RWPE1 (cell line): ENCODE results near the gene ATF7IP.
A peak's percentile ranks its signal among the peaks of the same experiment; 100 is the strongest.

Experiments
- CTCF ChIA-PET: fragments of 350-600 bp; sonication (Branson Sonifier 250); formaldehyde crosslinking; extraction: SDS; loops from one replicate; lab custom pipeline; 2021; lab: Yijun Ruan, JAX
- POLR2A ChIA-PET: fragments of 400-600 bp; formaldehyde crosslinking; extraction: SDS; loops from one replicate; lab custom pipeline; 2020; ENCODE audit warnings: antibody characterized with exemption; ENCODE audit not compliant: low non-redundant PET; lab: Yijun Ruan, JAX
- DNase-seq: peaks from one replicate; pipeline ENCODE4 v3.0.0; 2012; ENCODE audit warnings: low spot score
- H3K27ac ChIP-seq: fragments of 450-650 bp; 2 replicates; pipeline ENCODE4 v1.5.1; 2017
- TF ChIP-seq, protein P1 (sequence below): fragments of 450-650 bp; conservative IDR thresholded peaks from 2 replicates; pipeline ENCODE4 v1.5.1; 2017; ENCODE audit warnings: low read depth, mild to moderate bottlenecking

Gene ATF7IP

DNA sequence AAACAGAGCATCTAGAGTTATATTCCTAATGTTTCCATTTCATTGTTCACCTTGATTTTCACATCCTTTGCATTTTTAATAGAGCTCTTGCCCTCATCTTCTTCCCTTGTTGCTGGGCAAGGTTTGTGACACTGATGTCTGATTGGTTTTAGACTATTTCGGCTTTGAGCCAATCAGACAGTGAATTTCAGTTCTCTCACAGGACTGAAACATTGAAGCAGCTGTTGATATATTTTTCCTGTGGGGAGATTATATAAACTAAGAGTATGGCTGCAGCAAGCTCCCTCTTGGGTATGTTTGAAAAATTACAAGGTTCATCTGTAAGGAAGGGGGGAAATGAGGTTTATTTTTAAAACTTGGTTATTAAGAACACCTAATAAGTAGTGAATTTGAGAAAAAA is 51.2 kb downstream of the ATF7IP start:
- ChIA-PET POLR2A (no interaction called here), CTCF (no interaction called here)
- TF ChIP-seq, protein P1, sequence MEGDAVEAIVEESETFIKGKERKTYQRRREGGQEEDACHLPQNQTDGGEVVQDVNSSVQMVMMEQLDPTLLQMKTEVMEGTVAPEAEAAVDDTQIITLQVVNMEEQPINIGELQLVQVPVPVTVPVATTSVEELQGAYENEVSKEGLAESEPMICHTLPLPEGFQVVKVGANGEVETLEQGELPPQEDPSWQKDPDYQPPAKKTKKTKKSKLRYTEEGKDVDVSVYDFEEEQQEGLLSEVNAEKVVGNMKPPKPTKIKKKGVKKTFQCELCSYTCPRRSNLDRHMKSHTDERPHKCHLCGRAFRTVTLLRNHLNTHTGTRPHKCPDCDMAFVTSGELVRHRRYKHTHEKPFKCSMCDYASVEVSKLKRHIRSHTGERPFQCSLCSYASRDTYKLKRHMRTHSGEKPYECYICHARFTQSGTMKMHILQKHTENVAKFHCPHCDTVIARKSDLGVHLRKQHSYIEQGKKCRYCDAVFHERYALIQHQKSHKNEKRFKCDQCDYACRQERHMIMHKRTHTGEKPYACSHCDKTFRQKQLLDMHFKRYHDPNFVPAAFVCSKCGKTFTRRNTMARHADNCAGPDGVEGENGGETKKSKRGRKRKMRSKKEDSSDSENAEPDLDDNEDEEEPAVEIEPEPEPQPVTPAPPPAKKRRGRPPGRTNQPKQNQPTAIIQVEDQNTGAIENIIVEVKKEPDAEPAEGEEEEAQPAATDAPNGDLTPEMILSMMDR = no peak
- DNase-seq = peak; percentile 39
- no peak overlapping the region for H3K27ac ChIP-seq

DNA sequence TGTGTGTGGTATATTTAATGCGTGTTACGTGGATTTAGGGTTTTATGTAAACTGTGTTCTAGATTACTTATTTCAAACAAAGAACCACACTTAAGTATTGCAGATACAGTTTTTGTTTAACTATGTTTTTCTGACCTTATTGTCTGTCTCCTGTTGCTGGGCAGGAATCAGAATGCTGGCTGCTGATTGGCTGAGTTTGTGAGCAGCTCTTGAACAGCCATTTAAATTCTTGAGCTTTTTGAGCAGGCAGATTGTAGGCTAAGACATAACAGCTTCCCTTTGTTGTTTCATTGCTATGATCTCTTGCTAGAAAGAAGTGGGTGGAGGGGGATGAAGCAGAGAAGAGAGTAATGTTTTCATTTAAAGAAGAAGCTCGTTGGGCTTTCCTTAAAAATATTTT is 52.2 kb downstream of the ATF7IP start:
- TF ChIP-seq, protein P1 = no peak
- peak; percentile 46 for DNase-seq
- H3K27ac ChIP-seq = no peak overlapping the region
- ChIA-PET CTCF (interaction anchor here (0.7 kb wide), 1 partner anchor 1466 kb away, joined by 4 read pairs; the partner anchor contains the start of gene GPRC5D), POLR2A (no interaction called here)

DNA sequence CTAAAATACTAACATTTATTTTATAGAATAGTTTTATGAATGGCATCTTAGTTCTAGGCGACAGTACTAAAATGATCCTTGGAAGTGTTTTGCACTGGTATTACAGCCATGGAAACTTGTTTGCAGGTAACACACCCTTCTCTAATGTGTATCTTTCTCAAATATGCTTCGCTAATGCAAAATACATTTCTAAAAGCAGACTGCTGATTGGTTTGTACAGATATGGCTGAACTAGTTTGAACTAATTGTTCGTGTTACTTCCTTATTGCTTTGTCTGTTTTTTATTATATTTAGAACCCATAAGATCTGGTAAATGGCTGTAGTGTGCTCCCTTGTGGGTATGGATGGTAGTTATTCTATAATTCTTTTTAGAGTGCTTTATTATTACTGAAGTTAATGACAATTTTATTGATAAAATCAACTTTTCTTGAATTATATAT is 53.0 kb downstream of the ATF7IP start:
- H3K27ac ChIP-seq = no peak overlapping the region
- no peak for DNase-seq
- POLR2A ChIA-PET = no interaction called here
- CTCF ChIA-PET = no interaction called here
- TF ChIP-seq, protein P1 = no peak

DNA sequence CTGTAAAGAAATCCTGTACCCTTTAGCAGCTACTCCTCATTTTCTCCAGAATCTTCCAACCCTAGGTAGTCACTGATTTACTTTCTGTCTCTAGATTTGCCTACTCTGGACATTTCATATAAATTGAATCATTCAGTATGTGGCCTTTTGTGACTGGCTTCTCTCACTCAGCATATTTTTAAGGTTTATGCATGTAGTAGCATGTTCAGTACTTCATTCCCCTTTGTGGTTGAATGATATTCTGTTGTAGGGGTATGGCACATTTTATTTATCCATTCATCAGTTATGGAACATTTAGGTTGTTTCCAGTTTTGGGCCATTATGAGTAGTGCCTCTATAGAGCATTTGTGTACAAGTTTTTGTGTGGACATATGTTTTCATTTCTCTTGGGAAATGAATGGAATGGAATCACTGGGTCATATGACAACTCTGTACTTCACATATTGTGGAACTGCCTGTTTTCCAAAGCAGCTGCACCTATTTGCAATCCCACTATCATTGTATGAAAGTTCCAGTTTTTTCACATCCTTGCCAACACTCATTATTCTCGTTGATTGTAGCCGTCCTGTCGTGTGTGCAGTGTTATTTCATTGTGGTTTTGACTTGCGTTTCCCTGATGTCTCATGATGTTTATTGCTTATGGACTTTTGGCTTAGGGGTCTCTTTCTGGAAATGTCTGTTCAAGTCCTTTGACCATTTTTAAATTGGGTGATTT is 57.2 kb downstream of the ATF7IP start:
- POLR2A ChIA-PET = no interaction called here
- TF ChIP-seq, protein P1 = no peak
- DNase-seq = no peak
- CTCF ChIA-PET = no interaction called here
- H3K27ac ChIP-seq = no peak overlapping the region

DNA sequence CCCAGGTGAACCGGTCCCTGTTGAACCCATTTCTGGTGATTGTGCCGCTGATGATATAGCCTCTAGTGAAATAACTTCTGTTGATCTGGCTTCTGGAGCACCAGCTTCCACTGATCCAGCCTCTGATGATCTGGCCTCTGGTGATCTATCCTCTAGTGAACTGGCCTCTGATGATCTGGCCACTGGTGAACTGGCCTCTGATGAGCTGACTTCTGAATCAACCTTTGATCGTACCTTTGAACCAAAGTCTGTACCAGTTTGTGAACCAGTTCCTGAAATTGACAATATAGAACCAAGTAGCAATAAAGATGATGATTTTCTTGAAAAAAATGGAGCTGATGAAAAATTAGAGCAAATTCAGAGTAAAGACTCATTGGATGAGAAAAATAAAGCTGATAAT is 59.1 kb downstream of the ATF7IP start:
- TF ChIP-seq, protein P1 = no peak
- ChIA-PET CTCF (interaction anchor here (0.6 to 0.8 kb wide), 2 partner anchors 13 to 252 kb away, joined by 3 to 4 read pairs; no protein-coding TSS in a partner anchor), POLR2A (no interaction called here)
- no peak overlapping the region for H3K27ac ChIP-seq
- DNase-seq = no peak

DNA sequence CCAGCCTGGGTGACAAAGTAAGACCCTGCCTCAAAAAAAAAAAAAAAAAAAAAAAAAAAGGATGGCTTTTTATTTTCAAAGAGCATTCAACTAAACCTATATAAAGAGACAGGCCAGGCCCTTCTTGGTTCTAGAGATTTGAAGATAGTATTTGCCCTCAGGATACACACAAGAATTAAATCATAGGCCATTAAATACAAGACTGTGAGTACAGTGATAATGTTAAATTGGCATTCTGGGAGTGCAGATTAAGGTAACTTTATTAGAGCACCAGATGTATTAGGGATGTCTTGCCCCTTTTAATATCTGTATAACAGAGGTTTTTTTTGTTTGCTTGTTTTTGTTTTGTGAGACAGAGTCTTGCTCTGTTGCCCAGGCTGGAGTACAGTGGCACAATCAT is 61.3 kb downstream of the ATF7IP start:
- TF ChIP-seq, protein P1 = no peak
- no peak for DNase-seq
- H3K27ac ChIP-seq = no peak overlapping the region
- CTCF ChIA-PET = no interaction called here
- POLR2A ChIA-PET = no interaction called here
